Raji (cell line): Measurements from ENCODE around the gene SLU7.

Experiments
- POLR2A ChIP-seq: IDR thresholded peaks from 2 replicates; pipeline ENCODE4 v1.6.1; 2011; ENCODE audit warnings: low read depth, low read length, control low read depth; ENCODE audit not compliant: insufficient read depth

SLU7 gene

GRCh38 chr5:160363660-160364395, 55.1 kb downstream of the SLU7 start:
- no peak for TF ChIP-seq POLR2A

GRCh38 chr5:160363211-160363610, 55.7 kb downstream of the SLU7 start:
- TF ChIP-seq POLR2A, result no peak

- TF ChIP-seq POLR2A, result no peak
Observed at GRCh38 chr5:160361624-160362228, 57.2 kb downstream of the SLU7 start.

GRCh38 chr5:160360310-160360709, 58.6 kb downstream of the SLU7 start:
- no peak for TF ChIP-seq POLR2A

GRCh38 chr5:160359816-160360215, 59.1 kb downstream of the SLU7 start:
- no peak for TF ChIP-seq POLR2A

GRCh38 chr5:160359242-160359641, 59.6 kb downstream of the SLU7 start:
- TF ChIP-seq POLR2A, result no peak

- no peak for TF ChIP-seq POLR2A
Observed at GRCh38 chr5:160357861-160358411, 60.9 kb downstream of the SLU7 start.

- TF ChIP-seq POLR2A, result no peak
Observed at GRCh38 chr5:160357394-160357793, 61.5 kb downstream of the SLU7 start.

GRCh38 chr5:160356550-160357347, 62.1 kb downstream of the SLU7 start:
- no peak for TF ChIP-seq POLR2A

GRCh38 chr5:160354666-160355065, 64.2 kb downstream of the SLU7 start:
- TF ChIP-seq POLR2A, result no peak

- TF ChIP-seq POLR2A, result no peak
Observed at GRCh38 chr5:160353379-160353778, 65.5 kb downstream of the SLU7 start.

GRCh38 chr5:160352308-160352707, 66.6 kb downstream of the SLU7 start:
- TF ChIP-seq POLR2A, result no peak
